Choroid plexus epithelial cell (primary cell): Measurements from ENCODE around the gene SLC30A3.

ENCODE experiments used
- DNase-seq: peaks from one replicate; pipeline ENCODE4 v3.0.0-alpha.2; 2010; ENCODE audit warnings: low read depth
- H3K4me3 ChIP-seq: 2 replicates; pipeline ENCODE4 v1.5.1; 2011; ENCODE audit warnings: low read depth, mild to moderate bottlenecking, control low read depth, low read length, moderate library complexity
- TF ChIP-seq, protein P1 (sequence below): conservative IDR thresholded peaks from 2 replicates; pipeline ENCODE4 v1.5.1; 2011; ENCODE audit warnings: low read depth, mild to moderate bottlenecking, control low read depth, inconsistent platforms, low read length, moderate library complexity

Gene SLC30A3

DNA sequence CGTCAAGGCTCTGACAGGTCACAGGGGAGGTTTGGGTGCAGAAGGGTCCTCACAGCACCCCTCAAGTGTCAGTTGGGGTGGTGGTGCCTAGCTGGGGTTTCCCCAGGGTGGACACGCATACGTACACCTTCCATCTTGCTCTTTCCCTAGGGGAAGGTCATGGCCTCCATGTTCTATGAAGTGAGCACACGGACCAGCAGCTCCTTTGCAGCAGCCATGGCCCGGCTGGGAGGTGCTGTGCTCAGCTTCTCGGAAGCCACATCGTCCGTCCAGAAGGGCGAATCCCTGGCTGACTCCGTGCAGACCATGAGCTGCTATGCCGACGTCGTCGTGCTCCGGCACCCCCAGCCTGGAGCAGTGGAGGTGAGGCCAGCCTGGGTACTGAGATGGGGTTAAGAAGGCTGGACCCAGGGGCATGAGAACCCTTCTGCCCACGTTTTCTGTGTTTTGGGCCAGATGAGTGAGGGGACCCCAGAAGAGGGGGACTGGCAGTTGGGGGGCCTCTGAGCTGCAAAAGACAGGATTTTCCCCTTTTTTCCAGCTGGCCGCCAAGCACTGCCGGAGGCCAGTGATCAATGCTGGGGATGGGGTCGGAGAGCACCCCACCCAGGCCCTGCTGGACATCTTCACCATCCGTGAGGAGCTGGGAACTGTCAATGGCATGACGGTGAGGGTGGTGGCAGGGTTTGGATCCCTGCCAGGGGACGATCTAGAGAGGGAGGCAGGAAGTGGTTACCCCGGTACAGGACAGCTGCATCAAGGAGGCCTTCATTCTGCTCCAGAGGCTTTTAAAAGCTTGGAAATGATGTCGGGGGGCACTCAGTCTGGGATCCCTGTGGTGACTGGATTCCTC lies 20.9 kb downstream of the SLC30A3 start:
- no peak overlapping the region for H3K4me3 ChIP-seq
- TF ChIP-seq, protein P1, sequence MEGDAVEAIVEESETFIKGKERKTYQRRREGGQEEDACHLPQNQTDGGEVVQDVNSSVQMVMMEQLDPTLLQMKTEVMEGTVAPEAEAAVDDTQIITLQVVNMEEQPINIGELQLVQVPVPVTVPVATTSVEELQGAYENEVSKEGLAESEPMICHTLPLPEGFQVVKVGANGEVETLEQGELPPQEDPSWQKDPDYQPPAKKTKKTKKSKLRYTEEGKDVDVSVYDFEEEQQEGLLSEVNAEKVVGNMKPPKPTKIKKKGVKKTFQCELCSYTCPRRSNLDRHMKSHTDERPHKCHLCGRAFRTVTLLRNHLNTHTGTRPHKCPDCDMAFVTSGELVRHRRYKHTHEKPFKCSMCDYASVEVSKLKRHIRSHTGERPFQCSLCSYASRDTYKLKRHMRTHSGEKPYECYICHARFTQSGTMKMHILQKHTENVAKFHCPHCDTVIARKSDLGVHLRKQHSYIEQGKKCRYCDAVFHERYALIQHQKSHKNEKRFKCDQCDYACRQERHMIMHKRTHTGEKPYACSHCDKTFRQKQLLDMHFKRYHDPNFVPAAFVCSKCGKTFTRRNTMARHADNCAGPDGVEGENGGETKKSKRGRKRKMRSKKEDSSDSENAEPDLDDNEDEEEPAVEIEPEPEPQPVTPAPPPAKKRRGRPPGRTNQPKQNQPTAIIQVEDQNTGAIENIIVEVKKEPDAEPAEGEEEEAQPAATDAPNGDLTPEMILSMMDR: no peak
- no peak for DNase-seq

DNA sequence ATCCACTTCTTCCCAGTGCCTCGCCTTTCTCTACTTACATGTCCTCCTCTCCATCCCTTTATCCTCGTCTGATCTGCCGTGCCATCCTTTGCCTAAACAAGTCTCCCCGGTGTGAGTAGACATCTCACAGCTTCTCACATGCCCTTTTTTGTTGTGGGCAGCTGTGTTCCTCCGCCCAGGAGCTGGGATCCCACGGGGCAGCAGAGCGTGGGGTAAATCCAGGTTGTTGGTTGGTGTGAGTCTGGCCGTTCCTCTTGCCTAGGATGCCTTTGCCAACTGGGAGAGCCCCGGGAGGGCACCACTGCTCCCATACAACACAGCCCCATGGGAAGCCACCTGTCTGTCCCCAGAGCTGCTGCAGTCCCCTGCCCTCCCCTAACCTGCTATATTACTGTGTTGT lies 22.4 kb downstream of the SLC30A3 start:
- TF ChIP-seq, protein P1: no peak
- no peak overlapping the region for H3K4me3 ChIP-seq
- no peak for DNase-seq

DNA sequence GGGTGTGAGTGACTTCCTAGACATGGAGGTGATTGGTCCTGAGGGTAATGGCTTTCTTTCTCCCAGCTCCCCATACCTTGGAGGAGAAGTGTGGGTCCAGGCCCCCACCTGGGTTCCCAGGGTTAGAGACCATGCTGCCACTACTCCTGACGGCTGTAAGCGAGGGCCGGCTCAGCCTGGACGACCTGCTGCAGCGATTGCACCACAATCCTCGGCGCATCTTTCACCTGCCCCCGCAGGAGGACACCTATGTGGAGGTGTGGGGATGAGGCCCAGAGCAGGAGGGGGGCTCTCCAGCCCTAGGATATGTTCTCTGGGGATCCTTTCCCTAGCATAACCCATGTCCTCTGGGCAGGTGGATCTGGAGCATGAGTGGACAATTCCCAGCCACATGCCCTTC lies 23.9 kb downstream of the SLC30A3 start:
- DNase-seq: no peak
- no peak overlapping the region for H3K4me3 ChIP-seq
- TF ChIP-seq, protein P1: no peak

DNA sequence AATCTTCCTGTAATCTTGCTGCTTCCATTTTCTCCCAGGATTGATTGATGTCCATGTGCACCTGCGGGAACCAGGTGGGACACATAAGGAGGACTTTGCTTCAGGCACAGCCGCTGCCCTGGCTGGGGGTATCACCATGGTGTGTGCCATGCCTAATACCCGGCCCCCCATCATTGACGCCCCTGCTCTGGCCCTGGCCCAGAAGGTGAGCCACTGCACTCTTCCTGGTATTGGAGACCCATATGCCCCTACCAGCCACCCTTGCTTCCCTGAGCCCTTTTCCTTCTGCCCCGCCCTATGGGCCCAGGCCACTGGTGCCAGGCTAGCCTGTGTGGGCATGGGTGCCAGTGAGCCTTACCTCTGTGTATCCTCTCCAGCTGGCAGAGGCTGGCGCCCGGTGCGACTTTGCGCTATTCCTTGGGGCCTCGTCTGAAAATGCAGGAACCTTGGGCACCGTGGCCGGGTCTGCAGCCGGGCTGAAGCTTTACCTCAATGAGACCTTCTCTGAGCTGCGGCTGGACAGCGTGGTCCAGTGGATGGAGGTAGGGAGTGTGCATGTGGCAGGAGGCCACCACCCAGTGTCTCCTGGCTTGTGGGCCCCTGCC lies 25.4 kb downstream of the SLC30A3 start:
- TF ChIP-seq, protein P1: no peak
- H3K4me3 ChIP-seq: no peak overlapping the region
- DNase-seq: no peak

DNA sequence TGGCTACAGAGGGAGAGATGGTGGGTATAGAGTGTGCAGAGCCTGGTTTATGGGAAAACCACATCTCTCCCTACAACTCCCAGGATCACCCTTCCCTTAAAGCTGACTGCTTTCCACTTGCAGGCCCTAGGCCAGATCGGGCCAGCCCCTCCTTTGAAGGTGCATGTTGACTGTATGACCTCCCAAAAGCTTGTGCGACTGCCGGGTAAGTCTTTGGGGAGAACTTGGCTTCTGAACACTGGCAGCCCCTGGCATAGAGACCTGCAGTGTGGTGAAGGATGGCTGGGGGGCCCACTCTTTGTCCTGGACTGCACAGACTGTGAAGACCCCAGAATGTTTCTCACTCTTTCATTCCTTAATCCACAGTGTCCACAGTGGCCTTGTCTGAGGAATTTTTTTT lies 26.2 kb downstream of the SLC30A3 start:
- DNase-seq: no peak
- TF ChIP-seq, protein P1: no peak
- H3K4me3 ChIP-seq: no peak overlapping the region

DNA sequence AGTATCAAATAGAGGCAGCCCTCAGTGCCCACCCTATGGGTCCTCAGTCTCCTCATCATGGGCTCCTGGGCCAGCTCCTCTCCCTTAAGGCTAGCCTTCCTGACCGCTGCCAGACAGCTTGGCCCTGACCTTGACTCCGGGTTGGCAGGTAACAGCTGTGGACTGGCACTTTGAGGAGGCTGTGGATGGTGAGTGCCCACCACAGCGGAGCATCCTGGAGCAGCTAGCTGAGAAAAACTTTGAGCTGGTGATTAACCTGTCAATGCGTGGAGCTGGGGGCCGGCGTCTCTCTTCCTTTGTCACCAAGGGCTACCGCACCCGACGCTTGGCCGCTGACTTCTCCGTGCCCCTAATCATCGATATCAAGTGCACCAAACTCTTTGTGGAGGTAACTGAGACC lies 26.7 kb downstream of the SLC30A3 start:
- H3K4me3 ChIP-seq: no peak overlapping the region
- TF ChIP-seq, protein P1: no peak
- no peak for DNase-seq
